Coronary artery (tissue), 2 donors: ENCODE measurements around the gene SOS1.

ENCODE experiments used
- DNase-seq: peaks from one replicate; pipeline ENCODE4 v3.0.0-alpha.2; 2017; ENCODE audit warnings: low spot score
- H3K27ac ChIP-seq, 2 donors: fragments of 200-600 bp; sonication (generic); one replicate each; pipeline ENCODE4 v1.5.1; 2016 to 2019
- H3K4me3 ChIP-seq: fragments of 200-600 bp; sonication (generic); 2 replicates; pipeline ENCODE4 v1.5.1; 2016; ENCODE audit warnings: mild to moderate bottlenecking, moderate library complexity
- CTCF ChIP-seq: fragments of 200-600 bp; sonication (generic); IDR thresholded peaks from one replicate; pipeline ENCODE4 v1.5.1; 2019; ENCODE audit warnings: antibody characterized with exemption

Gene SOS1

GRCh38 chr2:38971377-38971776, 149.5 kb downstream of the SOS1 start:
- no peak for DNase-seq
- no peak for TF ChIP-seq CTCF
- Histone ChIP-seq H3K4me3 (no peak overlapping the region), H3K27ac (no peak overlapping the region)

GRCh38 chr2:38968021-38968420, 152.8 kb downstream of the SOS1 start:
- no peak for DNase-seq
- Histone ChIP-seq H3K27ac (no peak overlapping the region), H3K4me3 (no peak overlapping the region)
- TF ChIP-seq CTCF: no peak

GRCh38 chr2:38966678-38967077, 154.2 kb downstream of the SOS1 start:
- no peak for DNase-seq
- Histone ChIP-seq H3K4me3 (no peak overlapping the region), H3K27ac (no peak overlapping the region)
- no peak for TF ChIP-seq CTCF

GRCh38 chr2:38966006-38966405, 154.8 kb downstream of the SOS1 start:
- TF ChIP-seq CTCF: no peak
- no peak for DNase-seq
- no peak overlapping the region for H3K4me3 ChIP-seq
- no peak overlapping the region for H3K27ac ChIP-seq

- TF ChIP-seq CTCF: no peak
- H3K4me3 ChIP-seq: peak overlapping the region; percentile 68
- DNase-seq: no peak
- no peak overlapping the region for H3K27ac ChIP-seq
These were observed 160.1 kb downstream of the SOS1 start for GRCh38 chr2:38960609-38961320.

GRCh38 chr2:38959938-38960608, 160.8 kb downstream of the SOS1 start:
- DNase-seq: no peak
- TF ChIP-seq CTCF: no peak
- Histone ChIP-seq H3K4me3 (peak overlapping the region; percentile 68), H3K27ac (peak overlapping the region in 1 of 2 donors; percentile 6)

GRCh38 chr2:38959466-38959865, 161.4 kb downstream of the SOS1 start:
- Histone ChIP-seq H3K27ac (no peak overlapping the region), H3K4me3 (peak overlapping the region; percentile 68)
- TF ChIP-seq CTCF: no peak
- DNase-seq: no peak
